GM19043 (cell line): Measurements from ENCODE around the gene TRIM61.
"Not testable (repeated sequence)": the region's sequence is repeated elsewhere in the genome, so short reads cannot be mapped to it uniquely, and the experiment has no call there.

ENCODE experiments used
- ATAC-seq: cut with Tn5 transposase; IDR thresholded peaks from one replicate; pipeline ENCODE4 v1.9.1; 2021; ENCODE audit warnings: low read depth; ENCODE audit not compliant: unreplicated experiment

Gene TRIM61

DNA sequence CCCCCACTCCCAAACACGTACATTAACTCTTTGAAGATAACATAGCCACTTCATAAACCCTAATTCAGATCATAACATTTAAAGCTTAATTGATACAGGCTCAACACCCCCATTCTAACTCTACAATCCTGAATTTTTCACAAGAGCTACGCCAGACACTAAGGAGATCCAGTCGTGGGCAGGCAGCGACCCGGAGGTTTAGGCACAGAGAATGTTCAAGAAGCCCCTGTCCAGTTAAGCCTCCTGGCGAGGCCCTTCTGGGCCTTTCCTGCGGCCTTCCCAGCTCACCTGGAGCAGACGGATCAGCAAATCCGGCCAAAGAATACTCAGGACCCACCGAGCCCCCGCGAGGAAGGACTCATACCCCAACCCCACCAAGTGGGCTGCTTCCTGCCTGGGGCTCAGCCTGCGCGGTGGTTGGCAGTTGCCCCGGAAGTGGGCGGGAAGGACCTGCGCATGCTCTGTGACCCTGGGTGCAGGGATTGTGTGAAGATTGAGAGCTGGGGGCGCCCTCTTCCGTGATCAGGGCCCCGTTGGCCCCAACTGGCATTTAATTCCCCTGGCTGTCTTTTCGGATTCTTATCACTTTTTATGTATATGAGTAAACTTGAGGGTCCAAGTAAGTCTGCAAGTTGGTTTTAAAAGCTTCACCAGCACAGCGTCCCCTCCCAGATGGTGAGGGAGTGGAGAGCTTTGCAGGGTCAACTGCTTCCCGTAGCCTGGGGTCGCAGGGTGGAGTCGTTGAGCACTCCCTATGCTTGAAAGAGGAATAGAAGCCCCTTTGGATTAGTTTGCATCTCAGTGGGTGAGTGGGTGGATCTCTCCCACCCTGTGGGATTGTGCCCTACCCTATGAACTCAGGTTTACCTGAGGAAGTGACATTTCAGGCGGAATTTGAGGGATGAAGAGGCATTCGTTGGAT, at the start of gene TRIM61:
Gene TRIM61 (minus strand): TSS at position 415 of the 922 bp plus-strand sequence. CDS start 7,655 bp downstream, outside the sequence.
- ATAC-seq, result peak; percentile 99

- ATAC-seq, result not testable (repeated sequence)
Observed at GRCh38 chr4:165025782-165026181, 48.3 kb upstream of the TRIM61 start.

DNA sequence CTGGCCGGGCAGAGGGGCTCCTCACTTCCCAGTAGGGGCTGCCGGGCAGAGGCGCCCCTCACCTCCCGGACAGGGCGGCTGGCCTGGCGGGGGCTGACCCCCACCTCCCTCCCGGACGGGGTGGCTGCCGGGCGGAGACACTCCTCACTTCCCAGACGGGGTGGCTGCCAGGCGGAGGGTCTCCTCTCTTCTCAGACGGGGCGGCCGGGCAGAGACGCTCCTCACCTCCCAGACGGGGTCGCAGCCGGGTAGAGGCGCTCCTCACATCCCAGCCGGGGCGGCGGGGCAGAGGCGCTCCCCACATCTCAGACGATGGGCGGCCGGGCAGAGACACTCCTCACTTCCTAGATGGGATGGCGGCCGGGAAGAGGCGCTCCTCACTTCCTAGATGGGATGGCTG, 42.5 kb upstream of the TRIM61 start:
- ATAC-seq, result not testable (repeated sequence)

DNA sequence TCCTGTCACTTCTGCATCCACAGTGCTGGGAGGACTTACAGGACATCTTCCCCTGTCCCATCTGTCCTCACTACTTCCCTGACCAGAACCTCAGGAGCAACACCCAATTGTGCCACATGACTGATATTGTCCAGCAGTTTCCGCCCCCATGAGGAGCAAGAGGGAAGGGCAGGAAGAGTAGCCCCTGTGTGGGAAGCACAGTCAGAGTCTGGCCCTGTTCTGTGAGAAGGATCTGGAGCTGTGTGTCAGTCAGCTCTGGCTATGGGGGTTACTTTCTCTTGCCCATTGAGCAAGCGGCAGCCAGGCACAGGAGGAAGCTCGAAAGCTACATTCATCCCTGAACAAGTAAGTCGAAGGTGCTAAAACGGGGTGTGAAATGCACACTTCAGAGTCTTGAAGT, 39.5 kb upstream of the TRIM61 start:
- ATAC-seq, result peak; percentile 69

- ATAC-seq, result no peak
Observed at GRCh38 chr4:165013691-165014090, 36.2 kb upstream of the TRIM61 start.

DNA sequence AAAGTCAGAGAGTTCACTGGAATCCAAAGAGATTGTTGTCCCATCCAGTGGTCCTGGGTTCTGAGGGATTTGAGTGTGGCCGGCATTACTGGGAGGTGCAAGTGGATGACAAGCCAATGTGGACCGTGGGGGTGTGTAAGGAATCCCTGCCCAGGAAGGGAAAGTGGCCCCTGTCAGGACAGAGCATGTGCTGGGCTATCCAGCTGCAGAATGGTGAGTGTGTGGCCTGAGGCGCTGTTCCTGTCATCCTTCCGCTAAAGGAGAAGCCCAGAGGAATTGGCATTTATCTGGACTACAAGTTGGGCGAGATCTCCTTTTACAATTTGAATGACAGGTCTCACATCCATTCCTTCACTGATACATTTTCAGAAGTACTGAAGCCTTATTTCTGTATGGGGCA, 33.9 kb upstream of the TRIM61 start:
- ATAC-seq, result no peak

DNA sequence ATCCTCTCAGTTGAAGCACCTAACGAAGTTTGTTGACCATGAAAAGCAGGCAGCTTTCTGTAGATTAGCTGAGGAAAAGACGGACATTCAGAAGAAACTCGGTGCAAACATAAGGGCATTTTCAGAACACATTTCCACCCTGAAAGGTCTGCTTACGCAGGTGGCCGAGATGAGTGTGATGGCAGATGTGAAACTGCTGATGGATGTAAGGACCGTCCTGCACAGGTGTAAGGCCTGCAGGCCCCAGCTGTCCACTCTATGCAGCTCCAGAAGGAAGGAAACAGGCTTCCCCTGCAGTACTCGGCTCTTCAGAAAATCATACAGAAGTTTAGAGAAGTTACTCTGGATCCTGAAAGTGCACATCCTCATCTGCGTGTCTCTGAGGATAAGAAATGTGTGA, 33.5 kb upstream of the TRIM61 start:
- no peak for ATAC-seq

- ATAC-seq, result no peak
Observed at GRCh38 chr4:165010487-165010886, 33.0 kb upstream of the TRIM61 start.

DNA sequence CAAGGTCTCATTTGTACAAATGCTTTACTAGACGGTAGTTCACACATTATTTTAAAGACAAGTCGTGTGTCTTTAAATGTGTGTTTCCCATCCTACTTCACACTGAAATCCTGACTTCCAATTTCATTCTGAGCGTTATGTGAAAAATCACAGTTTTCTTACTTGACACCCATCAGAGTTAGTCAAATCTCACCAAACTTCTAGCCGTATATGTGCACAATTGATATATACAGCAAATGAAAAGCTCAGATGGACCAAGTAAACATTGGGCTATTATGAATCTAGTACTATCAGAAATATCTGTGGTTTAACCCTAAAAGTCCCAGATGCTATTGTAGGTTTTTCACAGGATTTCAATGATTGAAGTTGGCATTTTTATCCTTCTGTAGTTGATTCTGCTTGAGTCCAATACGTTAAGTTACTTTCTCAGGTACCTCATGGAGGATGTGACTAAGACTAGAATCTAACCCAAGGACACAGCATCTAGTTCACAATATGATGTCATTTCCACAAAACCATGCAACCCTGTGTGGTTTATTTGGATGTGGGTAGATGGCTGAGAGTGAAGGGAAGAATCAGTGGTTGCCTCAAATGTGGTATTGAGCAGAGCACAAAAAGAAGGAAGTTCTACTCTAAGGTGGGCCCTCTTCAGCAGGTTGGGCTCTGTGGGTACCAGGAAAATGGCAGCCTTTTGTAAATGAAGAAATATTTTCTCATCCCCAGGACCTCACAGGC, 32.2 kb upstream of the TRIM61 start:
- peak; percentile 47 for ATAC-seq

GRCh38 chr4:165006886-165007285, 29.4 kb upstream of the TRIM61 start:
- ATAC-seq, result no peak

GRCh38 chr4:165006456-165006855, 29.0 kb upstream of the TRIM61 start:
- ATAC-seq, result no peak

- ATAC-seq, result no peak
Observed at GRCh38 chr4:165005352-165005925, 28.0 kb upstream of the TRIM61 start.

- ATAC-seq, result not testable (repeated sequence)
Observed at GRCh38 chr4:165001957-165002356, 24.5 kb upstream of the TRIM61 start.

DNA sequence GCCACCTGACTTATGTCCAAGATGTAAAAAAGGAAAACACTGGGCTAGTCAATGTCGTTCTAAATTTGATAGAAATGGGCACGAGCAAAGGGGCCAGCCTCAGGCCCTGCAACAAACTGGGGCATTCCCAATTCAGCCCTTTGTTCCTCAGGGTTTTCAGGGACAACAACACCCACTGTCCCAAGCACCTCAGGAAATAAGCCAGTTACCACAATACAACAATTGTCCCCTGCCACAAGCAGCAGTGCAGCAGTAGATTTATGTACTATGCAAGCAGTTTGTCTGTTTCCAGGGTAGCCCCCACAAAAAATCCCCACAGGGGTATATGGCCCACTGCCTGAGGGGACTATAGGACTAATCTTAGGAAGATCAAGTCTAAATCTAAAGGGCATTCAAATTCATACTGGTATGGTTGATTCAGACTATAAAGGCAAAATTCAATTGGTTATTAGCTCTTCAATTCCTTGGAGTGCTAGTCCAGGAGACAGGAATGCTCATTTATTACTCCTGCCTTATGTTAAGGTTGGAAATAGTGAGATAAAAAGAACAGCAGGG, 21.1 kb upstream of the TRIM61 start:
- not testable (repeated sequence) for ATAC-seq

- no peak for ATAC-seq
Observed at GRCh38 chr4:164997941-164998340, 20.5 kb upstream of the TRIM61 start.

DNA sequence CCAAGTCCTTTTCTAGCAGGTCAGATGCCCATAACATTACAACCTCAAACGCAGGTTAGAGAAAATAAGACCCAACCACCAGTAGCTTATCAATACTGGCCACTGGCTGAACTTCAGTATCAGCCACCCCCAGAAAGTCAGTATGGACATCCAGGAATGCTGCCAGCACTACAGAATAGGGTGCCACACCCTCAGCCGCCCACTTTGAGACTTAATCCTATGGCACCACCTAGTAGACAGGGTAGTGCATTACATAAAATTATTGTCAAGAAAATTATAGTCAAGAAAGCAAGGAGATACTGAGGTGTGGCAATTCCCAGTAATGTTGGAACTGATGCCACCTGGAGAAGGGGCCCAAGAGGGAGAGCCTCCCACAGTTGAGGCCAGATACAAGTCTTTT, 19.9 kb upstream of the TRIM61 start:
- ATAC-seq, result peak; percentile 68

DNA sequence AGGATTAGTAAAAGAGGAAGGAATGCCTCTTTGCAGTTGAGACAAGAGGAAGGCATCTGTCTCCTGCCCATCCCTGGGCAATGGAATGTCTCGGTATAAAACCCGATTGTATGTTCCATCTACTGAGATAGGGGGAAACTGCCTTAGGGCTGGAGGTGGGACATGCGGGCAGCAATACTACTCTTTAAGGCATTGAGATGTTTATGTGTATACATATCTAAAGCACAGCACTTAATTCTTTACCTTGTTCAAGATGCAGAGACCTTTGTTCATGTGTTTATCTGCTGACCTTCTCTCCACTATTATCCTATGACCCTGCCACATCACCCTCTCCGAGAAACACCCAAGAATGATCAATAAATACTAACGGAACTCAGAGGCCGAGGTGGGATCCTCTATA, 18.7 kb upstream of the TRIM61 start:
- ATAC-seq, result not testable (repeated sequence)

DNA sequence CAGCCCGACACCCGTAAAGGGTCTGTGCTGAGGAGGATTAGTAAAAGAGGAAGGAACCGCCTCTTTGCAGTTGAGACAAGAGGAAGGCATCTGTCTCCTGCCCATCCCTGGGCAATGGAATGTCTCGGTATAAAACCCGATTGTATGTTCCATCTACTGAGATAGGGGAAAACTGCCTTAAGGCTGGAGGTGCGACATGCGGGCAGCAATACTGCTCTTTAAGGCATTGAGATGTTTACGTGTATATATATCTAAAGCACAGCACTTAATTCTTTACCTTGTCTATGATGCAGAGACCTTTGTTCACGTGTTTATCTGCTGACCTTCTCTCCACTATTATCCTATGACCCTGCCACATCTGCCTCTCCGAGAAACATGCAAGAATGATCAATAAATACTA, 13.3 kb upstream of the TRIM61 start:
- not testable (repeated sequence) for ATAC-seq

DNA sequence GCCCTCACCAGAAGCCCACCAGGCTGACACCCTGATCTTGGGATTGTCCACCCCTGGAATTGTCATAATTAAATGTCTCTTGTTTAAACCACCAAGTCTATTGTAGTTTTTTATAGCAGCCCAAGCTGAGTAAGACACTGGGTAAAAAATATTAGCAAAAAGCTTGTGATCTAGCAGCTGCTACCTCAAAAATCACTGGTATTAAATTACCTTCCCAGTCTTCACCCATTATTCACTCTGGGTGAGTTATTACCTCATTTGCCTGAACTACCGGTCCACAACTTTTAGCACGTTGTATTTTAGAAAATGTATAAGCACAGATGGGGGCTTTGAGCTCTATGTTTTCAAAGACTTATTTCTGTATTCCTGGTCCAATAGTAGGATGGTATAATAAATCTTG, 12.0 kb upstream of the TRIM61 start:
- no peak for ATAC-seq

DNA sequence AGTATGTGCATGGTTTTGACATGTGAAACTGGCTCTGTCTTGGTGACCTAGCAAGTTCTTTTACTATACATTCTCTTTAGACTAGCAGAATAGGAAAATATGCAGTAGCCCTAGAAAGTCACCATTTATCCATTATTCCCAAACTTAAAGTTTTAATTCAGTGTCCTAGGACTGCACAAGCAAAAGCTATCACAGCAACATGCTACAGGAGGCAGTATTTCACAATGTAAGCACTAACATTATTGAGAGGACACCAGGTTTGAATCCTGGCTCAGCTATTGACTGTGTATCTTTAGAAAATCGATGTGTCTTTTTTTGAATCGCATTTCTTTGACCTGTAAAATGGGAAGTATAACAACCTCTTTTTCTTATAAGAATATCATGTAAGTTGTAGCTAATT, 5.5 kb downstream of the TRIM61 start:
- not testable (repeated sequence) for ATAC-seq

DNA sequence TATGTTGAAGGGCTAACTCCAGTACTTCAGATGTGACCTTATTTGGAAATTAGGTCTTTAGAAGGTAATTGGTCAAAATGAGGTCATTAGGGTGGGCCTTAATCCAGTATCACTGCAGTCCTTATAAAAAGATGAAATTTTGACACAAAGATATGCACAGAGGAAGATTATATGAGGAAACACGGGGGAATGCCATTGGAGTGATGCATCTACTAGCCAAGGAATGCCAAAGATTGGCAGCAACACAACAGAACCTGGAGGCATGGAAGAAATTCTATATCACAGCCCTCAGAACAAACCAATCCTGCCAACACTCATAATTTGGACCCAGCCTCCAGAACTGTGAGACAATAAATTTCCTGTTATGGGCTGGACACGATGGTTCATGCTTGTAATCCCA, 17.6 kb downstream of the TRIM61 start:
- ATAC-seq, result no peak
